Nephron (organoid): ENCODE measurements around the gene CASK.
"Not testable (repeated sequence)": the region's sequence is repeated elsewhere in the genome, so short reads cannot be mapped to it uniquely, and the experiment has no call there.

ENCODE experiments used
- H3K27ac Mint-ChIP-seq, 3 experiments: 2 replicates each; pipeline ENCODE4 v1.8.0; 2020; ENCODE audit warnings: mixed read lengths in 3 of 3, mild to moderate bottlenecking in 2 of 3, moderate library complexity in 1 of 3
- H3K27me3 Mint-ChIP-seq: 2 replicates; pipeline ENCODE4 v1.8.0; 2021; ENCODE audit warnings: low read depth, mild to moderate bottlenecking, moderate library complexity, mixed read lengths
- H3K36me3 Mint-ChIP-seq: 2 replicates; pipeline ENCODE4 v1.8.0; 2020; ENCODE audit warnings: low read depth, mixed read lengths
- H3K4me1 Mint-ChIP-seq: 2 replicates; pipeline ENCODE4 v1.8.0; 2020; ENCODE audit warnings: mixed read lengths
- H3K4me3 Mint-ChIP-seq, 3 experiments: 2 replicates each; pipeline ENCODE4 v1.8.0; 2020; ENCODE audit warnings: mild to moderate bottlenecking in 3 of 3, mixed read lengths in 3 of 3, moderate library complexity in 2 of 3
- H3K9me3 Mint-ChIP-seq: 2 replicates; pipeline ENCODE4 v1.8.0; 2020; ENCODE audit warnings: mixed read lengths
- TF ChIP-seq, protein P1 (sequence below), 3 experiments: fragments of 200-600 bp; sonication (generic); IDR thresholded peaks; one replicate each; pipeline ENCODE4 v1.5.0; 2021; ENCODE audit warnings: antibody characterized with exemption in 3 of 3; ENCODE audit not compliant: unreplicated experiment in 3 of 3

CASK gene

GRCh38 chrX:41608244-41608643 is 315.1 kb downstream of the CASK start:
- Mint-ChIP-seq H3K27me3 (no peaks in the 10 kb centered on the region), H3K4me1 (no peaks in the 10 kb centered on the region), H3K27ac (no peak overlapping the region), H3K36me3 (peaks cover 32% of the 10 kb centered on the region), H3K9me3 (peaks cover 6% of the 10 kb centered on the region), H3K4me3 (no peak overlapping the region)
- TF ChIP-seq, protein P1, sequence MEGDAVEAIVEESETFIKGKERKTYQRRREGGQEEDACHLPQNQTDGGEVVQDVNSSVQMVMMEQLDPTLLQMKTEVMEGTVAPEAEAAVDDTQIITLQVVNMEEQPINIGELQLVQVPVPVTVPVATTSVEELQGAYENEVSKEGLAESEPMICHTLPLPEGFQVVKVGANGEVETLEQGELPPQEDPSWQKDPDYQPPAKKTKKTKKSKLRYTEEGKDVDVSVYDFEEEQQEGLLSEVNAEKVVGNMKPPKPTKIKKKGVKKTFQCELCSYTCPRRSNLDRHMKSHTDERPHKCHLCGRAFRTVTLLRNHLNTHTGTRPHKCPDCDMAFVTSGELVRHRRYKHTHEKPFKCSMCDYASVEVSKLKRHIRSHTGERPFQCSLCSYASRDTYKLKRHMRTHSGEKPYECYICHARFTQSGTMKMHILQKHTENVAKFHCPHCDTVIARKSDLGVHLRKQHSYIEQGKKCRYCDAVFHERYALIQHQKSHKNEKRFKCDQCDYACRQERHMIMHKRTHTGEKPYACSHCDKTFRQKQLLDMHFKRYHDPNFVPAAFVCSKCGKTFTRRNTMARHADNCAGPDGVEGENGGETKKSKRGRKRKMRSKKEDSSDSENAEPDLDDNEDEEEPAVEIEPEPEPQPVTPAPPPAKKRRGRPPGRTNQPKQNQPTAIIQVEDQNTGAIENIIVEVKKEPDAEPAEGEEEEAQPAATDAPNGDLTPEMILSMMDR (IDR thresholded peaks at IDR 0.05; ENCODE audit: unreplicated experiment in 3 of 3) = no peak

GRCh38 chrX:41607264-41607832 is 316.0 kb downstream of the CASK start:
- H3K9me3 Mint-ChIP-seq = peaks cover 6% of the 10 kb centered on the region
- TF ChIP-seq, protein P1 (IDR thresholded peaks at IDR 0.05; ENCODE audit: unreplicated experiment in 3 of 3) = no peak
- no peak overlapping the region for H3K4me3 Mint-ChIP-seq
- H3K27me3 Mint-ChIP-seq = no peaks in the 10 kb centered on the region
- no peak overlapping the region for H3K27ac Mint-ChIP-seq
- peaks cover 32% of the 10 kb centered on the region for H3K36me3 Mint-ChIP-seq
- no peaks in the 10 kb centered on the region for H3K4me1 Mint-ChIP-seq

DNA sequence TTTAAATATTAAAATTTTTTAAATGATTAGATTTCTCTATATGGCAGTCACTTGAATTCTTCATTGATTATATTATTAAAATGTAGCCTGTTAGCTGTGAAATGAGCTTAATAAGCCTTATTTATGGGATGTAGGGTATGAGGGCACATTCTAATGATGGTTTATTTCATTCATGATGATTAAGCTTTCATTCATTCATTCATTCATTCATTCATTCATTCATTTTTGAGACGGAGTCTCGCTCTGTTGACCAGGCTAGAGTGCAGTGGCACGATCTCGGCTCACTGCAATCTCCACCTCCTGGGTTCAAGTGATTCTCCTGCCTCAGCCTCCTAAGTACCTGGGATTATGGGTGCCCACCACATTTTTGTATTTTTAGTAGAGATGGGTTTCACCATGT is 317.3 kb downstream of the CASK start:
- H3K4me1 Mint-ChIP-seq, H3K27me3 Mint-ChIP-seq, H3K9me3 Mint-ChIP-seq, H3K27ac Mint-ChIP-seq, H3K4me3 Mint-ChIP-seq: not testable (repeated sequence)
- H3K36me3 Mint-ChIP-seq = peaks cover 31% of the 10 kb centered on the region

GRCh38 chrX:41604766-41605543 is 318.4 kb downstream of the CASK start:
- no peak overlapping the region for H3K27ac Mint-ChIP-seq
- peaks cover 24% of the 10 kb centered on the region for H3K36me3 Mint-ChIP-seq
- no peaks in the 10 kb centered on the region for H3K9me3 Mint-ChIP-seq
- TF ChIP-seq, protein P1 (IDR thresholded peaks at IDR 0.05; ENCODE audit: unreplicated experiment in 3 of 3) = no peak
- H3K4me1 Mint-ChIP-seq = no peaks in the 10 kb centered on the region
- no peaks in the 10 kb centered on the region for H3K27me3 Mint-ChIP-seq
- no peak overlapping the region for H3K4me3 Mint-ChIP-seq

DNA sequence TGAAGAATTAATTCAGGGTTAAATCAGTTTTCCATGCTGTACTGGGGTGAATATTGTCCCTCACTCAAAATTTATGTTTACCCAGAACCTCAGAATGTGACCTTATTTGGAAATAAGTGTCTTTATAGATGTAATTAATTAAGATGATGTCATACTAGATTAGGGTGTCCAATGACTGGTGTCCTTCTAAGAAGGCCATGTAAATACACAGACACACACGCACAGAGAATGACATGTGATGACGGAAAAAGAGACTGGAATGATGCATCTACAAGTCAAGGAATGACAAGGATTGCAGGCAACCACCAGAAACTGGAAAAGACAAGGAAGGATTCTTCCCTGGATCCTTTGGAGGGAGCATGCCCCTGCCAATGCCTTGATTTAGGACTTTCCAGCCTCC is 319.2 kb downstream of the CASK start:
- H3K27ac Mint-ChIP-seq = no peak overlapping the region
- H3K4me1 Mint-ChIP-seq = no peaks in the 10 kb centered on the region
- TF ChIP-seq, protein P1 (IDR thresholded peaks at IDR 0.05; ENCODE audit: unreplicated experiment in 3 of 3) = no peak
- no peak overlapping the region for H3K4me3 Mint-ChIP-seq
- peaks cover 19% of the 10 kb centered on the region for H3K36me3 Mint-ChIP-seq
- no peaks in the 10 kb centered on the region for H3K27me3 Mint-ChIP-seq
- no peaks in the 10 kb centered on the region for H3K9me3 Mint-ChIP-seq

GRCh38 chrX:41603596-41603995 is 319.8 kb downstream of the CASK start:
- Mint-ChIP-seq H3K4me3 (no peak overlapping the region), H3K27ac (no peak overlapping the region), H3K9me3 (no peaks in the 10 kb centered on the region), H3K4me1 (no peaks in the 10 kb centered on the region), H3K36me3 (peaks cover 19% of the 10 kb centered on the region), H3K27me3 (no peaks in the 10 kb centered on the region)
- TF ChIP-seq, protein P1 (IDR thresholded peaks at IDR 0.05; ENCODE audit: unreplicated experiment in 3 of 3) = no peak
